Panc1 (cell line): ENCODE results near the gene PPP1R15B.

Experiments used
- POLR2AphosphoS5 ChIP-seq: IDR thresholded peaks from 2 replicates; pipeline ENCODE4 v1.6.1; 2012; ENCODE audit warnings: mild to moderate bottlenecking, low read depth, low read length, moderate library complexity
- TCF7L2 ChIP-seq: IDR thresholded peaks from 2 replicates; pipeline ENCODE4 v1.6.1; 2011; ENCODE audit warnings: mild to moderate bottlenecking, low read depth, low read length, inconsistent platforms
- TF ChIP-seq, protein P1 (sequence below): fragments of 450-650 bp; IDR thresholded peaks from 2 replicates; pipeline ENCODE4 v1.5.1; 2017; ENCODE audit warnings: mild to moderate bottlenecking
- TF ChIP-seq, protein P2 (sequence below), 2 experiments: IDR thresholded peaks; 2 replicates each; pipeline ENCODE4 v1.6.1; 2011 to 2012; ENCODE audit warnings: low read depth in 2 of 2, control low read depth in 1 of 2, low read length in 1 of 2, mild to moderate bottlenecking in 1 of 2, moderate library complexity in 1 of 2; ENCODE audit not compliant: insufficient read depth in 1 of 2

GRCh38 chr1:204361341-204361771 is 50.3 kb downstream of the PPP1R15B start:
- TF ChIP-seq, protein P1, sequence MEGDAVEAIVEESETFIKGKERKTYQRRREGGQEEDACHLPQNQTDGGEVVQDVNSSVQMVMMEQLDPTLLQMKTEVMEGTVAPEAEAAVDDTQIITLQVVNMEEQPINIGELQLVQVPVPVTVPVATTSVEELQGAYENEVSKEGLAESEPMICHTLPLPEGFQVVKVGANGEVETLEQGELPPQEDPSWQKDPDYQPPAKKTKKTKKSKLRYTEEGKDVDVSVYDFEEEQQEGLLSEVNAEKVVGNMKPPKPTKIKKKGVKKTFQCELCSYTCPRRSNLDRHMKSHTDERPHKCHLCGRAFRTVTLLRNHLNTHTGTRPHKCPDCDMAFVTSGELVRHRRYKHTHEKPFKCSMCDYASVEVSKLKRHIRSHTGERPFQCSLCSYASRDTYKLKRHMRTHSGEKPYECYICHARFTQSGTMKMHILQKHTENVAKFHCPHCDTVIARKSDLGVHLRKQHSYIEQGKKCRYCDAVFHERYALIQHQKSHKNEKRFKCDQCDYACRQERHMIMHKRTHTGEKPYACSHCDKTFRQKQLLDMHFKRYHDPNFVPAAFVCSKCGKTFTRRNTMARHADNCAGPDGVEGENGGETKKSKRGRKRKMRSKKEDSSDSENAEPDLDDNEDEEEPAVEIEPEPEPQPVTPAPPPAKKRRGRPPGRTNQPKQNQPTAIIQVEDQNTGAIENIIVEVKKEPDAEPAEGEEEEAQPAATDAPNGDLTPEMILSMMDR = no peak
- TF ChIP-seq POLR2AphosphoS5 (no peak), TCF7L2 (no peak)
- TF ChIP-seq, protein P2, sequence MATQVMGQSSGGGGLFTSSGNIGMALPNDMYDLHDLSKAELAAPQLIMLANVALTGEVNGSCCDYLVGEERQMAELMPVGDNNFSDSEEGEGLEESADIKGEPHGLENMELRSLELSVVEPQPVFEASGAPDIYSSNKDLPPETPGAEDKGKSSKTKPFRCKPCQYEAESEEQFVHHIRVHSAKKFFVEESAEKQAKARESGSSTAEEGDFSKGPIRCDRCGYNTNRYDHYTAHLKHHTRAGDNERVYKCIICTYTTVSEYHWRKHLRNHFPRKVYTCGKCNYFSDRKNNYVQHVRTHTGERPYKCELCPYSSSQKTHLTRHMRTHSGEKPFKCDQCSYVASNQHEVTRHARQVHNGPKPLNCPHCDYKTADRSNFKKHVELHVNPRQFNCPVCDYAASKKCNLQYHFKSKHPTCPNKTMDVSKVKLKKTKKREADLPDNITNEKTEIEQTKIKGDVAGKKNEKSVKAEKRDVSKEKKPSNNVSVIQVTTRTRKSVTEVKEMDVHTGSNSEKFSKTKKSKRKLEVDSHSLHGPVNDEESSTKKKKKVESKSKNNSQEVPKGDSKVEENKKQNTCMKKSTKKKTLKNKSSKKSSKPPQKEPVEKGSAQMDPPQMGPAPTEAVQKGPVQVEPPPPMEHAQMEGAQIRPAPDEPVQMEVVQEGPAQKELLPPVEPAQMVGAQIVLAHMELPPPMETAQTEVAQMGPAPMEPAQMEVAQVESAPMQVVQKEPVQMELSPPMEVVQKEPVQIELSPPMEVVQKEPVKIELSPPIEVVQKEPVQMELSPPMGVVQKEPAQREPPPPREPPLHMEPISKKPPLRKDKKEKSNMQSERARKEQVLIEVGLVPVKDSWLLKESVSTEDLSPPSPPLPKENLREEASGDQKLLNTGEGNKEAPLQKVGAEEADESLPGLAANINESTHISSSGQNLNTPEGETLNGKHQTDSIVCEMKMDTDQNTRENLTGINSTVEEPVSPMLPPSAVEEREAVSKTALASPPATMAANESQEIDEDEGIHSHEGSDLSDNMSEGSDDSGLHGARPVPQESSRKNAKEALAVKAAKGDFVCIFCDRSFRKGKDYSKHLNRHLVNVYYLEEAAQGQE (IDR thresholded peaks at IDR 0.05; ENCODE audit: insufficient read depth in 1 of 2, low read depth in 2 of 2, low read length in 1 of 2) = no peak
